Ovary (tissue), 3 donors: ENCODE data around the gene HIVEP1.

Experiments
- CTCF ChIP-seq, 3 donors: fragments of 450-650 bp in 2 of 3; fragments of 200-600 bp in 1 of 3; IDR thresholded peaks; one replicate each; pipeline versions ENCODE4 v1.5.1 to v1.8.0; 2016 to 2022; ENCODE audit warnings: antibody characterized with exemption in 3 of 3, mild to moderate bottlenecking in 1 of 3
- POLR2A ChIP-seq: fragments of 450-650 bp; IDR thresholded peaks from one replicate; pipeline ENCODE4 v1.6.1; 2017; ENCODE audit warnings: antibody characterized with exemption, mild to moderate bottlenecking, moderate library complexity
- donor health status: DM: no; HTN: no; CAD: no.

- TF ChIP-seq CTCF (IDR thresholded peaks at IDR 0.05) (no peak), POLR2A (no peak)
Measured at GRCh38 chr6:11971154-11971553, 41.0 kb upstream of the HIVEP1 start.
